ENCODE measurements around the gene SBK3.
"Not testable (repeated sequence)": the region's sequence is repeated elsewhere in the genome, so short reads cannot be mapped to it uniquely, and the experiment has no call there.

The SBK3 gene

GRCh38 chr19:55539090-55539984 is 6.0 kb downstream of the SBK3 start:
- DNase-seq = no peak

GRCh38 chr19:55538132-55538531 is 7.2 kb downstream of the SBK3 start:
- no peak for DNase-seq

GRCh38 chr19:55537741-55538111 is 7.6 kb downstream of the SBK3 start:
- DNase-seq = peak; percentile 12 to 20

GRCh38 chr19:55536951-55537740 is 8.2 kb downstream of the SBK3 start, which contains the start of gene SBK2:
Gene SBK2, minus strand, starts transcription at chr19:55537133. Its CDS starts 839 bp downstream, at chr19:55536294.
- DNase-seq = peak; percentile 14 to 34

- no peak for DNase-seq
Measured at GRCh38 chr19:55536366-55536765, 9.0 kb downstream of the SBK3 start.

- no peak for DNase-seq
Measured at GRCh38 chr19:55535965-55536350, 9.4 kb downstream of the SBK3 start.

GRCh38 chr19:55535173-55535964 is 10.0 kb downstream of the SBK3 start:
- no peak for DNase-seq

- DNase-seq = not testable (repeated sequence)
Measured at GRCh38 chr19:55534280-55534679, 11.1 kb downstream of the SBK3 start.

- no peak for DNase-seq
Measured at GRCh38 chr19:55530996-55531395, 14.3 kb downstream of the SBK3 start.

GRCh38 chr19:55529636-55530234 is 15.6 kb downstream of the SBK3 start:
- DNase-seq = no peak

- DNase-seq = peak; percentile 89 to 96
Measured at GRCh38 chr19:55528030-55528803, 17.1 kb downstream of the SBK3 start.

- DNase-seq = no peak
Measured at GRCh38 chr19:55527197-55528029, 17.9 kb downstream of the SBK3 start.

- peak; percentile 90 to 94 for DNase-seq
Measured at GRCh38 chr19:55526216-55527196, 18.8 kb downstream of the SBK3 start.

- no peak for DNase-seq
Measured at GRCh38 chr19:55525289-55526101, 19.8 kb downstream of the SBK3 start.

- no peak for DNase-seq
Measured at GRCh38 chr19:55520691-55521292, 24.6 kb downstream of the SBK3 start.

GRCh38 chr19:55519451-55520311 is 25.7 kb downstream of the SBK3 start:
- peak; percentile 5 to 27 for DNase-seq

Measured in SHP77 (cell line).